ENCODE data around the gene ABT1. TPM values are rescaled to one million over a fixed set of nuclear protein-coding genes. Genes with fewer than 3 reads are reported as not detected.

ABT1 gene
- total RNA-seq, 2 donors from 2014 or later = 24.5 to 30.0 TPM

DNA sequence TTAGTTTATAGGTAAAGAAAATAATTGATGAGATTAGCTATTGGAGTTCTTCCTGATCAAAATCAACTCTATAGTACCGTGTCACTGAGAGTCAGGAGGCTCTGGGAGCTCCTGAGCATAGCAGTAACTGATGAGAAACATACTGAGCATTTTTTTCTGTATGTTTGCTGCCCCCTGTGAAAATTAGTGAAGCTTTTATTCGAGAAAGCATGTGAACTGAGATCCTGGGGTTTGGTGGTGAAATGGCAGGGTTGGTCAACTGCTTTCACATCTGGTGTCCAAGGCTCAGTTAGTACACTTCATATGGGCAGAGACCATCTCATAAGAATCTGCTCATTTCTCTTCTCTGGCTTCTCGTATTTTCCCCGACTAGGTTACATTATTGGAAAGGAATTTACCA is 4.1 kb upstream of the ABT1 start:
- no peak for ATAC-seq (replicated peaks)
- Mint-ChIP-seq H3K27ac (no peak overlapping the region), H3K9me3 (no peaks in the 10 kb centered on the region), H3K4me3 (no peak overlapping the region), H3K36me3 (ENCODE audit: low read depth) (no peaks in the 10 kb centered on the region), H3K4me1 (no peaks in the 10 kb centered on the region), H3K27me3 (peaks cover 21% of the 10 kb centered on the region)

DNA sequence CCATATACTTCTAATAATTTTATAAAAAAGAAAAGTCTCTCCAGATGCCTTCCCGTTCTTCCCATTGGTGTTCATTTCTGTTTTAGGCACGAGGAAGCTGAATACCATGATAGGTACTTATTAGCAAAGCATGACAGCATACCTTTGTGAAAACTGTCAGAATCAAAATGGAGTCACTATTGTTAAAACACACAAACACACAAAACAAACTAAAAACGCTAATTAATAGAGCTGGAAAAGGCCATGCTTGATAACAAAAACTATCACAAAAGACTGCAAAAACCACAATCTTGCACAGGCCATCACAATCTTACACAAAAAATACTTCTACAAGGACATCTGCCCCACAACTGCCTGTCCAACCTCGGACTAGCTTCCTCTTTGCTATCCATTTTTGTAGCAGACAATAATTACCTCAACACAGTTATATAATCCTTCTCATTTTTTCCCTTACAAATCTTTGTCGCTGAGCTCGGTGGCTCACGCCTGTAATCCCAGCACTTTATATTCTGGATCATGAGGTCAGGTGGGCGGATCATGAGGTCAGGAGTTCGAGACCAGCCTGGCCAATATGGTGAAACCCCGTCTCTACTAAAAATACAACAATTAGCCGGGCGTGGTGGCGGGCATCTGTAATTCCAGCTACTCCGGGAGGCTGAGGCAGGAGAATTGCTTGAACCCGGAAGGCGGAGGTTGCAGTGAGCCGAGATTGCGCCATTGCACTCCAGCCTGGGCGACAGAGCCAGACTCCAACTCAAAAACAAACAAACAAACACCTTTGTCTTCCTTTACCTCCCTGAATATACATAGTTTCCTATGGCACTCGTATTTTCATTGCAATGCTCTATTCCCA is 3.2 kb upstream of the ABT1 start:
- no peak for ATAC-seq (replicated peaks)
- no peak overlapping the region for H3K4me3 Mint-ChIP-seq
- no peaks in the 10 kb centered on the region for H3K36me3 Mint-ChIP-seq (ENCODE audit: low read depth)
- H3K4me1 Mint-ChIP-seq = peaks cover 7% of the 10 kb centered on the region
- H3K27ac Mint-ChIP-seq = no peak overlapping the region
- no peaks in the 10 kb centered on the region for H3K9me3 Mint-ChIP-seq
- peaks cover 21% of the 10 kb centered on the region for H3K27me3 Mint-ChIP-seq

DNA sequence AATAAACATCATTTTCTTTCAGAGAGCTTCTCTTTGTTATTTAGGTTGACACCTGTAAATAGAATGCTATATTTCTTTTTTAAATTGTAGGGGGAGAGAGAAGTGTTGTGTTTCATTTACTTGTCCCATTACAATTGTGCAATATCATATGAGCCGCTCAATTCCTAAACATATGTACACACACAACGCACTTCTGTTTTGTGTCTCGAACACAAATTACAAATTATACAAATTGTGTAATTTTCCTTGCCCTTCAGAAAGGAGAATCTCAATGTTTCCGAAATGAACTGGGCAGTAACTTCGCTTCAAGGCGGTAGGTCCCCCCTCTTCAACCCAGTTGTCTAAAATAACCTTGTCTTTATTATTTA is 2.6 kb upstream of the ABT1 start:
- H3K4me3 Mint-ChIP-seq = no peak overlapping the region
- H3K27me3 Mint-ChIP-seq = peaks cover 21% of the 10 kb centered on the region
- no peaks in the 10 kb centered on the region for H3K36me3 Mint-ChIP-seq (ENCODE audit: low read depth)
- ATAC-seq (replicated peaks) = no peak
- no peaks in the 10 kb centered on the region for H3K9me3 Mint-ChIP-seq
- no peak overlapping the region for H3K27ac Mint-ChIP-seq
- peaks cover 10% of the 10 kb centered on the region for H3K4me1 Mint-ChIP-seq

DNA sequence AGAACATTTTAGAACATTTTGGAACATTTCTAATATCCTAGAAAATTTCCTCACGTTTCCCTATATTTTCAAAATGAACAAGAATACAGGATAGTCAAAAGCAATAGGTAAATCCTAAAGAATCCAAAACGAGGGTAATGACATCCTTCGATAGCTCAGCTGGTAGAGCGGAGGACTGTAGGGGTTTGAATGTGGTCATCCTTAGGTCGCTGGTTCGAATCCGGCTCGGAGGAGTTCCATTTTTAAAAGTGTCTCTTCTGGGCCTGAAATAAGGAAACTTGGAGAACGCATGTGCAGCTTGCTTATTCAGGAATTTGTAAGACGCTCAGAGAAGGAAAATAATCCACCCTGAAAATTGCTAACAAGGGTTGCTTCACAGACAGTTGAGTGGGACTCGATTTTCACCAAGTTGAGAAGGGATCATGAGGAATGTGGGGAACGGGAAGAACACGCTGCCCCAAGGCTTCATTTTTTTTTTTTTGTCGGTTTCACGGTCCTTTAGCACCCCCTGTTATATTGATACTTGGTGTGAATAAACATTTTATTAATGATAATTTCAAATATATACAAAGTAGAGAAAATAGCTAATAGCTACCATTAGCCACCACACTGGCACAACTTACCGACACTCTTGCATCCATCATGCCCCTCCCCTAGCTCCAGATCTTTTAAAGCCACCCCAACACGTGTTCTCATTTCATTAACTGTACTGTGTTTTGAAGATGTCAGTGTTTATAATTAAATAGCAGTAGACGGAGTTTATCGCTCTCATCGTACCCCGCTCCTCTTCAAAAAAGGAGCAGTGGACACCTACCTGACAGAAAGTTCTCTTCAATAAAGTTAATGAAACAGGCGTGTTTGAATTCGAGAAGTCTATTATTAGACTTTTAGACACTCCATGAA is 1.8 kb upstream of the ABT1 start:
- Mint-ChIP-seq H3K4me3 (no peak overlapping the region), H3K27me3 (peaks cover 21% of the 10 kb centered on the region), H3K36me3 (ENCODE audit: low read depth) (no peaks in the 10 kb centered on the region), H3K9me3 (no peaks in the 10 kb centered on the region), H3K4me1 (peaks cover 16% of the 10 kb centered on the region), H3K27ac (no peak overlapping the region)
- no peak for ATAC-seq (replicated peaks)

DNA sequence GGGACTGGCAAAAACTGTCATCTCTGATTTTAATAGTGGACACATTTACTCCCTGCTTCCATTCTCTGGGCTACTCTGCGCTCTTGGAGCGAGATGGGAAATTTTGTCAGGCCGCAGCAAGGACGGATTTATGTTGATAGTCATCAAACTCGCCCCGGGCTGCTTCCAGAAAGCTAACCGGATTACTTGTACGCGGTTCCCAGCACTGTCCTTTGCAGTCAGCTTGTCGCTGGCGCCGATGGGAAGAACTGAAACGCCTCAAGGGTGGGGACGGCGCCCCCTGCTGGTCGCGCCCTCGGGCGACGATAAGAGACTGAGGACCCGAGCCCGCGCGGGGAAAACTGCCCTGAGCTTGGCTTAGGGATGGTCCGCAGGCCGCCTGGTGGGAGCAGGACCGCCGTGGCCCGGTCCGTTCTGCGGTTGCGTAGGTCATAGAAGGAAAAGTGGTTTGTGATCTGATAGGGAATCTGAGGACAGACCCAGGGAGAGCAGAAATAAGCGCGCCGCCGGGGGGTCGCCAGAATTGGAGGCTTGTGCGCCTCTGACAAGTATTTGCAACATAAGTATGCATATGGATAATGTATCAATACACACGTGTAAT is 984 bp upstream of the ABT1 start:
- ATAC-seq (replicated peaks) = peak; percentile 70
- Mint-ChIP-seq H3K27ac (no peak overlapping the region), H3K27me3 (peaks cover 21% of the 10 kb centered on the region), H3K4me3 (no peak overlapping the region), H3K36me3 (ENCODE audit: low read depth) (peaks cover 5% of the 10 kb centered on the region), H3K9me3 (no peaks in the 10 kb centered on the region), H3K4me1 (peaks cover 21% of the 10 kb centered on the region)

DNA sequence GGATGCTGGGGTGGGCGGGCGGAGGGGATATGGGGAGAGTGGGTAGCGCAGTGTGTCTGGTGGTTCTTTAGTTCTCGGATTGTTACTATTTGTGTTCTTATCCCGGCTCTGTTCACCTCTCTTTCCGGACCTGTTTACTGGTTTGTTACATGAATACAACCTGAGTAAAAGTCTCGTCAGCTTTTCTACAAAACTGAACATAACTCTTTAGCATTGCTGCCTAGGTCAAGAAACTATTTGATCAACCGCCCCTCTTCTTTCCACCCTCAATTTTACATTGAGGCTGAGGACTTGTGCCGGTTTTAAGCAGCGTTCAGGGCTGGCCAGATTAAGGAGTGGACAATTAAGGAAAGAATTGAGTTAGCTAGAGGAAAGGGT is 625 bp downstream of the ABT1 start:
- ATAC-seq (replicated peaks) = no peak
- Mint-ChIP-seq H3K36me3 (ENCODE audit: low read depth) (peaks cover 6% of the 10 kb centered on the region), H3K4me1 (peaks cover 22% of the 10 kb centered on the region), H3K27me3 (peaks cover 13% of the 10 kb centered on the region), H3K4me3 (no peak overlapping the region), H3K27ac (no peak overlapping the region), H3K9me3 (no peaks in the 10 kb centered on the region)

DNA sequence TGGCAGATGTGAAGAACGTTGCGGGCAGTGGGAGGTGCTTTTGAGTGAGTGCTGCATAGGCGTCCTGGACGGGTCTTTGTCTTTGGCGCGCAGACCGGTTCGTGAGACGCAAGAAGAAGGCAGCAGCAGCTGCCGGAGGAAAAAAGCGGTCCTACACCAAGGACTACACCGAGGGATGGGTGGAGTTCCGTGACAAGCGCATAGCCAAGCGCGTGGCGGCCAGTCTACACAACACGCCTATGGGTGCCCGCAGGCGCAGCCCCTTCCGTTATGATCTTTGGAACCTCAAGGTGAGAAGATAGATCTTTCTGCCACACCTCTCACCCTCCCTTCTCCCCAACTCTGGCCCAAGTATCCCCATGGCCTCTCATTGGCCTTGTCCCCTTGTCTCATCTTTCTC is 1.1 kb downstream of the ABT1 start:
- Mint-ChIP-seq H3K36me3 (ENCODE audit: low read depth) (peaks cover 6% of the 10 kb centered on the region), H3K27me3 (peaks cover 13% of the 10 kb centered on the region), H3K27ac (no peak overlapping the region), H3K4me1 (peaks cover 22% of the 10 kb centered on the region), H3K9me3 (no peaks in the 10 kb centered on the region), H3K4me3 (no peak overlapping the region)
- ATAC-seq (replicated peaks) = no peak

DNA sequence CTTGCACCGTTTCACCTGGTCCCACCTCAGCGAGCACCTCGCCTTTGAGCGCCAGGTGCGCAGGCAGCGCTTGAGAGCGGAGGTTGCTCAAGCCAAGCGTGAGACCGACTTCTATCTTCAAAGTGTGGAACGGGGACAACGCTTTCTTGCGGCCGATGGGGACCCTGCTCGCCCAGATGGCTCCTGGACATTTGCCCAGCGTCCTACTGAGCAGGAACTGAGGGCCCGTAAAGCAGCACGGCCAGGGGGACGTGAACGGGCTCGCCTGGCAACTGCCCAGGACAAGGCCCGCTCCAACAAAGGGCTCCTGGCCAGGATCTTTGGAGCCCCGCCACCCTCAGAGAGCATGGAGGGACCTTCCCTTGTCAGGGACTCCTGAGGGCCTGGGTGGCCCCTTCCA is 1.5 kb downstream of the ABT1 start:
- peaks cover 22% of the 10 kb centered on the region for H3K4me1 Mint-ChIP-seq
- no peak overlapping the region for H3K4me3 Mint-ChIP-seq
- peaks cover 12% of the 10 kb centered on the region for H3K27me3 Mint-ChIP-seq
- H3K27ac Mint-ChIP-seq = no peak overlapping the region
- peaks cover 6% of the 10 kb centered on the region for H3K36me3 Mint-ChIP-seq (ENCODE audit: low read depth)
- H3K9me3 Mint-ChIP-seq = no peaks in the 10 kb centered on the region
- no peak for ATAC-seq (replicated peaks)

DNA sequence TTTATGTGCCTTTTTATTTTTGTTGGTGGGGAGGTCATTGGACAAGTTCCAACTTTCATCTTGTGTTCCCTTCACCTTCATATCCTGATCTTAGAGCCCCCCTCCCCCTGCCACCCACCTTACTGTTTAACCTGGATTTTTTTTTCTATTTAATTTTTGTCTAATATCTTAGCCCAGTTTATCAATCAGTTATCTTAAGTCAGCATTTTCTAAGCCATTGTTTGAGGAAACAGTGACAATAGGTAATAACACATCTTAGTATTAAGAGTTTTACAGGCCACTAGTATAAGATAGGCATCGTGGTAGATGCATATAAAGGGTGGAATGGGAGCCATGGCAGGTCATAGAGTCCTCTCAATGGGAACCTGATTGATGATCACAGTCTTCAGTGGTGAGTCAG is 2.4 kb downstream of the ABT1 start:
- ATAC-seq (replicated peaks) = no peak
- no peak overlapping the region for H3K4me3 Mint-ChIP-seq
- H3K36me3 Mint-ChIP-seq (ENCODE audit: low read depth) = peaks cover 6% of the 10 kb centered on the region
- H3K9me3 Mint-ChIP-seq = no peaks in the 10 kb centered on the region
- H3K4me1 Mint-ChIP-seq = peaks cover 25% of the 10 kb centered on the region
- peaks cover 6% of the 10 kb centered on the region for H3K27me3 Mint-ChIP-seq
- H3K27ac Mint-ChIP-seq = peak overlapping the region; percentile 35

DNA sequence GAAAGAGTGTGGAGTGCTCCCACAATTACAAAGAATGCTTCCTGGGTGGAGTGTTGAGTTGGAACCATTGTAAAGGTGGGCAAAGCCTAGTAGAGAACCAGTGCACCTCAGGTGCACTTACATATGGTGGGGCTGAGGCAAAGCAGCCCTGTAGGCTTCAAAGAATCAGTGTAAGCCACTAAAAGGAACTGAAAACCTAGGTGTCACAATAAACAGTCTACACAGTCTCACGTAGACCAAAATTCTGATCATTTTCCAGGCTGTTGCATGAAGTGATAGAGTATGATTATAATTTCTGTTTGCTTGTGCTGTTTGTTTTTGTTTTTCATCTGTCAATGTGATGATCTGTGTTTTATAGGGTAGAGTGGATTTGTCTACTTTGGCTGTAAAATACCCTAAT is 2.8 kb downstream of the ABT1 start:
- H3K9me3 Mint-ChIP-seq = no peaks in the 10 kb centered on the region
- H3K4me3 Mint-ChIP-seq = no peak overlapping the region
- H3K27ac Mint-ChIP-seq = peak overlapping the region; percentile 35
- ATAC-seq (replicated peaks) = no peak
- peaks cover 27% of the 10 kb centered on the region for H3K4me1 Mint-ChIP-seq
- peaks cover 6% of the 10 kb centered on the region for H3K36me3 Mint-ChIP-seq (ENCODE audit: low read depth)
- peaks cover 1% of the 10 kb centered on the region for H3K27me3 Mint-ChIP-seq

DNA sequence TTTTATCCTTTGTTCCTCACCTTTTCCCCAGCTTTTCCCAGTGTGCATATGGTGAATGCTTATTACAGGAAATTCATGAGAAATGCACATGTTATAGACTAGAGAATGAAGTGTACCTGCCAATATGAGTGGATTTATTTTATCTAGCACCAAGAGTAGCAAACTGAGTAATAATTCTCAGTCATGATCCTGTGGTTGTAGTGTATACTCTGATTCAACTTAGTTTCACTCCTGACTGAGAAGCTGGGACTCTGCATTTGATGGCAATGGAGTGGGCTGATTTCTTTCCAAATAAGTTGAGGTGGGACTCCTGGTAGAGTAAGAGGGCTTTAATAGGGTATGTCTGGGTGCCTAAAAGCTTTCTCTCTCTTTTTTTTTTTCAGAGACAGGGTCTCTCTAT is 4.0 kb downstream of the ABT1 start:
- H3K4me3 Mint-ChIP-seq = peak overlapping the region; percentile 15
- peaks cover 27% of the 10 kb centered on the region for H3K4me1 Mint-ChIP-seq
- H3K27me3 Mint-ChIP-seq = no peaks in the 10 kb centered on the region
- H3K27ac Mint-ChIP-seq = peak overlapping the region; percentile 42
- peaks cover 6% of the 10 kb centered on the region for H3K36me3 Mint-ChIP-seq (ENCODE audit: low read depth)
- no peaks in the 10 kb centered on the region for H3K9me3 Mint-ChIP-seq
- peak; percentile 68 for ATAC-seq (replicated peaks)

DNA sequence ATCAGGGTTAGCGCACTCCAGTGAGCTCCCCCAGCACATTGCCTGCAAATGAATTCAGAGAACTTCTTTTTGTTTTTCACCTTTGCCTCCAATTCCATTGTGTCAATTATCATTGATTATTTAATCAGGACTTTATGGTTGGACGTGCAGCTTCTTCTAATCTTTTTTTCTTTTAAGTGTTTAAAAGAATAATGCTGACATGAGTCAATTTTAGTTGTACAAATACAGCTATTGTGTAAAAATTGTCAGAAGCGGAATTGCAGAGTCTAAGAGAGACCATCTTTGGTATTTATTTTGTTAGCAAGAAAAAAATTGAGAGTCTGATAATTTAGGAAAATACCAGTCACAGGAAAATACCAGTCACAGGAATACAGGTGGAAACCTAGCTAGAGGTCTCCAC is 5.5 kb downstream of the ABT1 start:
- Mint-ChIP-seq H3K27me3 (no peaks in the 10 kb centered on the region), H3K4me1 (peaks cover 27% of the 10 kb centered on the region), H3K27ac (no peak overlapping the region), H3K36me3 (ENCODE audit: low read depth) (peaks cover 6% of the 10 kb centered on the region), H3K4me3 (no peak overlapping the region), H3K9me3 (no peaks in the 10 kb centered on the region)
- no peak for ATAC-seq (replicated peaks)

DNA sequence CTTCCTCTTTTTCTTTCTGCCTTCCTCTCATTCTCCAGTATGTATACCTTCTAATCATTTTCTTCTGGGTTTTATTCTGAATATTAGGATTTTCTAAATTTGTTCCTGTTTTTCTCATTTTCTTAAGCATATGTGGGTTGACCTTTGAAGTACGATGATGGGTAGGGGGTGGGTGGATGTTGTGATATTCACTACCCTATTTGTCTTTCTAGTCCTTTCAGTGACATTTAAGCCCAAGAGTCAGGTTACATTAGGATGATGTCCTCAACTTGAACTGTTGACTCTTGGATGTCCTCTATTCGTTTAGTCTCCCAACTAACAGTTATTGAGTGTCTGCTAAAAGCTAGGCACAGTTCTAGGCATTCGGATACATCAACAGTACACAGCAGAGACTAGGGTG is 7.3 kb downstream of the ABT1 start:
- no peaks in the 10 kb centered on the region for H3K9me3 Mint-ChIP-seq
- peak overlapping the region; percentile 19 for H3K4me3 Mint-ChIP-seq
- H3K4me1 Mint-ChIP-seq = peaks cover 23% of the 10 kb centered on the region
- H3K27ac Mint-ChIP-seq = peak overlapping the region; percentile 41
- H3K36me3 Mint-ChIP-seq (ENCODE audit: low read depth) = peaks cover 6% of the 10 kb centered on the region
- no peaks in the 10 kb centered on the region for H3K27me3 Mint-ChIP-seq
- no peak for ATAC-seq (replicated peaks)

DNA sequence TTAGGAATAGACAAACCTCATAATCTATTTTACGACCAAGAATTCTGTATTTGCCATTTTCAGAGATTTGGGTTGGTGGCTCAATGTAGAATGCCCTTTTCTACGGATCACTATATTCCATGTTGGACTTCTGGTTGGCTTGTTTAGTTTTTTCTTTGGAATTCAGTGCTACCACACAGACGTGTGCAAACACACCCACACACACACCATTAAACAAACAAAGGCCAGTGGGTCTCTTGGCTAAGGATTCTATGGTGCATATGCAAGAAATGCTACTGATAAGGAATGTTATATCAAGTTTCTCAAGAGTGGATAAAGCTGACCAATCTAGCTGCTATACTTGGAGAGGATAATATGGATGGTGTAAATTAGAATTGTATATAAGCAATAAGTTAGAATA is 8.0 kb downstream of the ABT1 start:
- Mint-ChIP-seq H3K4me3 (no peak overlapping the region), H3K4me1 (peaks cover 17% of the 10 kb centered on the region), H3K36me3 (ENCODE audit: low read depth) (peaks cover 6% of the 10 kb centered on the region), H3K27ac (no peak overlapping the region), H3K9me3 (no peaks in the 10 kb centered on the region), H3K27me3 (no peaks in the 10 kb centered on the region)
- no peak for ATAC-seq (replicated peaks)

Measured in activated T-helper 17 cell treated with anti-CD3 and anti-CD28 coated beads, Interleukin-2, amount 50 U/mL, for 72 hours (primary cell).